Hepatocyte (in vitro differentiated cells): ENCODE results near the gene EPHA8. TPM values are rescaled to one million over a fixed set of nuclear protein-coding genes. Genes with fewer than 3 reads are reported as not detected.

Source experiments
- DNase-seq: peaks from one replicate; pipeline ENCODE4 v3.0.0-alpha.2; 2016; ENCODE audit warnings: low spot score
- H2AFZ ChIP-seq: fragments of 200-600 bp; sonication (generic); 2 replicates; pipeline ENCODE4 v1.6.0; 2016; ENCODE audit warnings: antibody characterized with exemption, mild to moderate bottlenecking
- H3K27ac ChIP-seq: fragments of 200-600 bp; sonication (generic); 2 replicates; pipeline ENCODE4 v1.5.1; 2016; ENCODE audit warnings: mild to moderate bottlenecking
- H3K27me3 ChIP-seq: fragments of 200-600 bp; sonication (generic); 2 replicates; pipeline ENCODE4 v1.6.1; 2016
- H3K36me3 ChIP-seq: fragments of 200-600 bp; sonication (generic); replicated peaks from 2 replicates; pipeline ENCODE4 v1.5.1; 2016; ENCODE audit warnings: low read depth; ENCODE audit not compliant: insufficient read depth
- H3K4me1 ChIP-seq: fragments of 200-600 bp; sonication (generic); 2 replicates; pipeline ENCODE4 v1.5.1; 2016; ENCODE audit warnings: mild to moderate bottlenecking, moderate library complexity; ENCODE audit not compliant: insufficient read depth
- H3K4me2 ChIP-seq: fragments of 200-600 bp; sonication (generic); 2 replicates; pipeline ENCODE4 v1.6.0; 2016
- H3K4me3 ChIP-seq: fragments of 200-600 bp; sonication (generic); 2 replicates; pipeline ENCODE4 v1.5.1; 2016; ENCODE audit warnings: mild to moderate bottlenecking
- H3K79me2 ChIP-seq: fragments of 200-600 bp; sonication (generic); 2 replicates; pipeline ENCODE4 v1.6.0; 2017; ENCODE audit warnings: mild to moderate bottlenecking
- H3K9me2 ChIP-seq: fragments of 200-600 bp; sonication (generic); replicated peaks from 2 replicates; pipeline ENCODE4 v1.6.0; 2017; ENCODE audit warnings: mild to moderate bottlenecking; ENCODE audit not compliant: insufficient read depth
- H3K9me3 ChIP-seq: fragments of 200-600 bp; sonication (generic); 2 replicates; pipeline ENCODE4 v1.5.1; 2016; ENCODE audit warnings: low read depth, mild to moderate bottlenecking
- H4K20me1 ChIP-seq: fragments of 200-600 bp; sonication (generic); 2 replicates; pipeline ENCODE4 v1.6.0; 2016; ENCODE audit warnings: mild to moderate bottlenecking; ENCODE audit not compliant: insufficient read depth, poor library complexity, severe bottlenecking
- EZH2 ChIP-seq: fragments of 200-600 bp; sonication (generic); IDR thresholded peaks from 2 replicates; pipeline ENCODE4 v1.6.1; 2016; ENCODE audit warnings: antibody characterized with exemption, mild to moderate bottlenecking, borderline replicate concordance
- EZH2phosphoT487 ChIP-seq: fragments of 200-600 bp; sonication (generic); IDR thresholded peaks from one replicate; pipeline ENCODE4 v1.6.1; 2018; ENCODE audit warnings: antibody characterized with exemption, mild to moderate bottlenecking, low read depth, moderate library complexity; ENCODE audit not compliant: unreplicated experiment, severe bottlenecking
- WGBS: methylation state at CpG from one replicate; pipeline ENCODE4 v1.1.6; 2016; ENCODE audit warnings: low lambda C conversion rate; ENCODE audit errors: missing lambda C conversion rate; 5-methylcytosine and 5-hydroxymethylcytosine counted together
- polyA plus RNA-seq: library from polyadenylated mRNA; unstranded; fragments of >200 nt; fragmentation: Nextera tagmentation; extraction: Ambion mirVana; gene quantifications from 2 replicates; pipeline ENCODE4 v1.2.1, GENCODE V29; 2016
- total RNA-seq: library from RNA; depleted of rRNA; stranded (reverse); fragments of >200 nt; gene quantifications from 2 replicates; pipeline ENCODE4 v1.2.3, GENCODE V29; 2014
- TF ChIP-seq, protein P1 (sequence below): fragments of 200-600 bp; sonication (generic); IDR thresholded peaks from 2 replicates; pipeline ENCODE4 v1.5.1; 2016; ENCODE audit warnings: antibody characterized with exemption, mild to moderate bottlenecking; ENCODE audit not compliant: poor library complexity

The EPHA8 gene
- total and polyA plus RNA-seq, 2 experiments from 2014 or later: not detected

DNA sequence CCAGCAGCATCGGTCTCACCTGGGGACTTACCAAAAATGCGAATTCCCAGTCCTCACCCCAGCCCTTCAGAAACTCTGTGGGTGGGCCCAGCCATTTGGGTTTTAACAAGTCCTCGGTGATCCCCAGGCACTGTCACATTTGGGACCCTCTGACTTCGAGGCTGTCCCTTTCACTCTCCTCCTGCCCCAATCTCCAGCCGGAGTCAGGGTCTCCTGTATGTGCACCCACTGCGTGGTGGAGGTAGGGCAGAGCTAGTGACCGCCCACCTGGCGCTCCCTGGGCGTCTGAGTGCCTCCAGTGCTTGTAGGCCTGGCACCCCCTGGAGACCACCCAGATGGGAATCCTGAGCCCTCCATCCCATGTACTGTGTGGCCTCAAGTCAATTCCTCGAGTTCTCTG, 31.1 kb downstream of the EPHA8 start:
- 91% methylated on average over 10 of the region's 10 CpGs for WGBS
- H3K36me3 ChIP-seq: no peaks in the 10 kb centered on the region
- no peaks in the 10 kb centered on the region for H3K9me2 ChIP-seq
- no peaks in the 10 kb centered on the region for H3K9me3 ChIP-seq
- DNase-seq: no peak
- H3K4me1 ChIP-seq: no peaks in the 10 kb centered on the region
- H3K4me2 ChIP-seq: no peak overlapping the region
- H2AFZ ChIP-seq: no peak overlapping the region
- peaks cover 15% of the 10 kb centered on the region for H3K27me3 ChIP-seq
- no peaks in the 10 kb centered on the region for H3K79me2 ChIP-seq
- no peak overlapping the region for H3K27ac ChIP-seq
- TF ChIP-seq, protein P1, sequence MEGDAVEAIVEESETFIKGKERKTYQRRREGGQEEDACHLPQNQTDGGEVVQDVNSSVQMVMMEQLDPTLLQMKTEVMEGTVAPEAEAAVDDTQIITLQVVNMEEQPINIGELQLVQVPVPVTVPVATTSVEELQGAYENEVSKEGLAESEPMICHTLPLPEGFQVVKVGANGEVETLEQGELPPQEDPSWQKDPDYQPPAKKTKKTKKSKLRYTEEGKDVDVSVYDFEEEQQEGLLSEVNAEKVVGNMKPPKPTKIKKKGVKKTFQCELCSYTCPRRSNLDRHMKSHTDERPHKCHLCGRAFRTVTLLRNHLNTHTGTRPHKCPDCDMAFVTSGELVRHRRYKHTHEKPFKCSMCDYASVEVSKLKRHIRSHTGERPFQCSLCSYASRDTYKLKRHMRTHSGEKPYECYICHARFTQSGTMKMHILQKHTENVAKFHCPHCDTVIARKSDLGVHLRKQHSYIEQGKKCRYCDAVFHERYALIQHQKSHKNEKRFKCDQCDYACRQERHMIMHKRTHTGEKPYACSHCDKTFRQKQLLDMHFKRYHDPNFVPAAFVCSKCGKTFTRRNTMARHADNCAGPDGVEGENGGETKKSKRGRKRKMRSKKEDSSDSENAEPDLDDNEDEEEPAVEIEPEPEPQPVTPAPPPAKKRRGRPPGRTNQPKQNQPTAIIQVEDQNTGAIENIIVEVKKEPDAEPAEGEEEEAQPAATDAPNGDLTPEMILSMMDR: no peak
- TF ChIP-seq EZH2 (no peak), EZH2phosphoT487 (no peak)
- H4K20me1 ChIP-seq: no peaks in the 10 kb centered on the region
- no peak overlapping the region for H3K4me3 ChIP-seq

DNA sequence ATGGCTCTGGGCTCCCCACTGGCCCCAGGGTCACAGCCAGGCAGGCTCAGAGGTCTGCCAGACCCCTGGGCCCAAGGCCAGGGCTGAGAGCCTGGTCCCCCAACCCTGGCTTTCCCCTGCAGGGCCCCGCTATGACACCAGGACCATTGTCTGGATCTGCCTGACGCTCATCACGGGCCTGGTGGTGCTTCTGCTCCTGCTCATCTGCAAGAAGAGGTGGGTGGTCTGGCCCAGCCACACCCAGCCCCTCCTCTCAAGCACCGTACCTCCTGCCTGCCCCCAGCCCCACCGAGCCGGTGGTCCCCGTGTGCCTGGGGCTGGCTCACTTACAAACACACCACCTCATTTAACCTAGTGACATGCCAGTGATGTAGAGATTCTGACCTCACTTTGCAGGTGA, 31.8 kb downstream of the EPHA8 start:
- peaks cover 16% of the 10 kb centered on the region for H3K27me3 ChIP-seq
- no peak overlapping the region for H2AFZ ChIP-seq
- 86% methylated on average over 7 of the region's 7 CpGs for WGBS
- H3K4me3 ChIP-seq: no peak overlapping the region
- TF ChIP-seq, protein P1: no peak
- TF ChIP-seq EZH2phosphoT487 (no peak), EZH2 (no peak)
- H3K9me3 ChIP-seq: no peaks in the 10 kb centered on the region
- H3K4me1 ChIP-seq: no peaks in the 10 kb centered on the region
- no peaks in the 10 kb centered on the region for H4K20me1 ChIP-seq
- H3K27ac ChIP-seq: no peak overlapping the region
- H3K36me3 ChIP-seq: no peaks in the 10 kb centered on the region
- no peaks in the 10 kb centered on the region for H3K79me2 ChIP-seq
- no peak for DNase-seq
- H3K9me2 ChIP-seq: no peaks in the 10 kb centered on the region
- no peak overlapping the region for H3K4me2 ChIP-seq

DNA sequence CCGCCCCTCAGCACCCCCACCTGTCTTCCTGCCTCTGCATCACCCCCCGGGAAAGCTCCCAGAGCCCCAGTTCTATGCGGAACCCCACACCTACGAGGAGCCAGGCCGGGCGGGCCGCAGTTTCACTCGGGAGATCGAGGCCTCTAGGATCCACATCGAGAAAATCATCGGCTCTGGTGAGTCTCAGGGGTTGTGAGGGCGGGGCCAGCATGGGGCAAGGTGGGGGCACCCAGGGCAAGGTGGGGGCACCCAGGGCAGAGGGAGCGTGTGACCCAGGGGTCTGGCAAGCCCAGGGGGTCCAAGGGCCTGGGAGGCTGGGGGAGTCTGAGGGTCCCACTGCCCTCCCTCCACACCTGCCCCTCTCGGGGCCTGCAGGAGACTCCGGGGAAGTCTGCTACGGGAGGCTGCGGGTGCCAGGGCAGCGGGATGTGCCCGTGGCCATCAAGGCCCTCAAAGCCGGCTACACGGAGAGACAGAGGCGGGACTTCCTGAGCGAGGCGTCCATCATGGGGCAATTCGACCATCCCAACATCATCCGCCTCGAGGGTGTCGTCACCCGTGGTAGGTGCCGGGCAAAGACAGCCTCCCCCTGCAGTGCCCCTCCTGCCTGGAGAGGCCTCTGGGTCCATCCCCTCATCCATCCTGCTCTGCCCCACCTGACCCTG, 34.1 kb downstream of the EPHA8 start:
- Histone ChIP-seq H3K27me3 (peaks cover 16% of the 10 kb centered on the region), H3K4me1 (no peaks in the 10 kb centered on the region), H3K4me2 (no peak overlapping the region), H3K36me3 (no peaks in the 10 kb centered on the region), H3K9me2 (no peaks in the 10 kb centered on the region), H3K79me2 (no peaks in the 10 kb centered on the region), H3K4me3 (no peak overlapping the region), H4K20me1 (no peaks in the 10 kb centered on the region), H3K27ac (no peak overlapping the region), H2AFZ (no peak overlapping the region), H3K9me3 (no peaks in the 10 kb centered on the region)
- WGBS: 87% methylated on average over 28 of the region's 30 CpGs
- no peak for TF ChIP-seq EZH2
- no peak for TF ChIP-seq EZH2phosphoT487
- TF ChIP-seq, protein P1: no peak
- no peak for DNase-seq
